Neural cell (in vitro differentiated cells): ENCODE measurements around the gene GPC5. TPM values are rescaled to one million over a fixed set of nuclear protein-coding genes. Genes with fewer than 3 reads are reported as not detected.

Experiments
- H2AFZ ChIP-seq: fragments of 200-600, 300-800 bp; sonication (generic), shearing (Covaris generic); 2 replicates; pipeline ENCODE4 v1.6.0; 2014; ENCODE audit warnings: low read depth, mild to moderate bottlenecking, antibody characterized with exemption, low read length, moderate library complexity
- H3F3A ChIP-seq: fragments of 200-600 bp; shearing (Covaris generic); 2 replicates; pipeline ENCODE4 v1.6.1; 2016; ENCODE audit warnings: mild to moderate bottlenecking, moderate library complexity, mixed read lengths, antibody characterized with exemption, low read length; ENCODE audit not compliant: insufficient read depth, poor library complexity, severe bottlenecking
- H3K27ac ChIP-seq: fragments of 200-600, 300-800 bp; sonication (generic), shearing (Covaris generic); 2 replicates; pipeline ENCODE4 v1.5.1; 2014; ENCODE audit warnings: mild to moderate bottlenecking, low read length, moderate library complexity
- H3K27me3 ChIP-seq: fragments of 300-800, 200-600 bp; sonication (generic), shearing (Covaris generic); 2 replicates; pipeline ENCODE4 v1.6.0; 2014; ENCODE audit warnings: mild to moderate bottlenecking, low read depth, low read length, moderate library complexity; ENCODE audit not compliant: insufficient read depth
- H3K36me3 ChIP-seq: fragments of 300-800, 200-600 bp; sonication (generic), shearing (Covaris generic); 2 replicates; pipeline ENCODE4 v1.5.1; 2014; ENCODE audit warnings: mild to moderate bottlenecking, antibody characterized with exemption, low read length, moderate library complexity; ENCODE audit not compliant: insufficient read depth
- H3K4me2 ChIP-seq: fragments of 300-800, 200-600 bp; sonication (generic), shearing (Covaris generic); 2 replicates; pipeline ENCODE4 v1.6.0; 2014; ENCODE audit warnings: mild to moderate bottlenecking, low read length
- H3K4me3 ChIP-seq: fragments of 300-800, 200-600 bp; sonication (generic), shearing (Covaris generic); 2 replicates; pipeline ENCODE4 v1.5.1; 2014; ENCODE audit warnings: mild to moderate bottlenecking, low read length, moderate library complexity
- H3K79me2 ChIP-seq: fragments of 200-600 bp; shearing (Covaris generic); replicated peaks from 2 replicates; pipeline ENCODE4 v1.6.0; 2014; ENCODE audit warnings: mild to moderate bottlenecking, low read length, moderate library complexity; ENCODE audit not compliant: insufficient read depth
- H3K9ac ChIP-seq: fragments of 300-800, 200-600 bp; sonication (generic), shearing (Covaris generic); 2 replicates; pipeline ENCODE4 v1.6.1; 2016; ENCODE audit warnings: mild to moderate bottlenecking, low read length, mixed read lengths
- H3K9me2 ChIP-seq: fragments of 200-600 bp; shearing (Covaris generic); 2 replicates; pipeline ENCODE4 v1.6.1; 2016; ENCODE audit warnings: mild to moderate bottlenecking, low read length, mixed read lengths; ENCODE audit not compliant: insufficient read depth
- H3K9me3 ChIP-seq: fragments of 200-600, 300-800 bp; sonication (generic), shearing (Covaris generic); 2 replicates; pipeline ENCODE4 v1.6.1; 2016; ENCODE audit warnings: mild to moderate bottlenecking, mixed run types, low read length, moderate library complexity, mixed read lengths
- H4K20me1 ChIP-seq: fragments of 200-600 bp; shearing (Covaris generic); 2 replicates; pipeline ENCODE4 v1.6.1; 2016; ENCODE audit warnings: mild to moderate bottlenecking, mixed run types; ENCODE audit not compliant: insufficient read depth
- EP300 ChIP-seq: fragments of 450-650 bp; conservative IDR thresholded peaks from 2 replicates; pipeline ENCODE4 v1.6.1; 2014; ENCODE audit warnings: antibody characterized with exemption, mild to moderate bottlenecking, moderate library complexity; ENCODE audit not compliant: poor library complexity, severe bottlenecking
- EZH2 ChIP-seq: fragments of 200-600, 300-800 bp; shearing (Covaris generic), sonication (generic); IDR thresholded peaks from 2 replicates; pipeline ENCODE4 v1.6.1; 2014; ENCODE audit warnings: antibody characterized with exemption, low read length, borderline replicate concordance, mild to moderate bottlenecking; ENCODE audit not compliant: insufficient read depth, poor library complexity, severe bottlenecking
- MXI1 ChIP-seq: fragments of 450-650 bp; conservative IDR thresholded peaks from 2 replicates; pipeline ENCODE4 v1.6.1; 2014; ENCODE audit warnings: antibody characterized with exemption, mild to moderate bottlenecking; ENCODE audit not compliant: poor library complexity, severe bottlenecking
- POLR2AphosphoS5 ChIP-seq: IDR thresholded peaks from 2 replicates; pipeline ENCODE4 v1.6.1; 2012
- RAD21 ChIP-seq: fragments of 450-650 bp; conservative IDR thresholded peaks from 2 replicates; pipeline ENCODE4 v1.6.1; 2014; ENCODE audit warnings: antibody characterized with exemption, mild to moderate bottlenecking, moderate library complexity
- SMC3 ChIP-seq: fragments of 450-650 bp; conservative IDR thresholded peaks from 2 replicates; pipeline ENCODE4 v1.6.1; 2014; ENCODE audit warnings: antibody characterized with exemption, mild to moderate bottlenecking, moderate library complexity; ENCODE audit not compliant: poor library complexity
- TAF1 ChIP-seq: IDR thresholded peaks from 2 replicates; pipeline ENCODE4 v1.6.1; 2012; ENCODE audit warnings: low read depth
- polyA plus RNA-seq: library from polyadenylated mRNA; depleted of rRNA; stranded (reverse); fragments of >200 nt; gene quantifications from 2 replicates; pipeline ENCODE4 v1.2.3, GENCODE V29; 2014
- TF ChIP-seq, protein P1 (sequence below): fragments of 450-650 bp; IDR thresholded peaks from 2 replicates; pipeline ENCODE4 v1.5.1; 2014; ENCODE audit warnings: antibody characterized with exemption, mild to moderate bottlenecking, moderate library complexity; ENCODE audit not compliant: poor library complexity, severe bottlenecking
- TF ChIP-seq, protein P2 (sequence below): IDR thresholded peaks from 2 replicates; pipeline ENCODE4 v1.6.1; 2012; ENCODE audit warnings: borderline replicate concordance

GPC5 gene
- polyA plus RNA-seq, 1 donor from 2014 or later = 5.0 TPM

- no peaks in the 10 kb centered on the region for H4K20me1 ChIP-seq
- H3K9me3 ChIP-seq = no peaks in the 10 kb centered on the region
- no peak overlapping the region for H2AFZ ChIP-seq
- H3K4me2 ChIP-seq = no peak overlapping the region
- H3K79me2 ChIP-seq = no peaks in the 10 kb centered on the region
- H3K36me3 ChIP-seq = no peaks in the 10 kb centered on the region
- no peak overlapping the region for H3K9ac ChIP-seq
- H3F3A ChIP-seq = no peaks in the 10 kb centered on the region
- no peaks in the 10 kb centered on the region for H3K27me3 ChIP-seq
- H3K9me2 ChIP-seq = no peaks in the 10 kb centered on the region
- H3K27ac ChIP-seq = no peak overlapping the region
- TF ChIP-seq RAD21 (no peak), MXI1 (no peak), EP300 (no peak), POLR2AphosphoS5 (no peak), TAF1 (no peak)
- H3K4me3 ChIP-seq = no peak overlapping the region
These were observed 580.1 kb downstream of the GPC5 start for GRCh38 chr13:91978571-91978970.

DNA sequence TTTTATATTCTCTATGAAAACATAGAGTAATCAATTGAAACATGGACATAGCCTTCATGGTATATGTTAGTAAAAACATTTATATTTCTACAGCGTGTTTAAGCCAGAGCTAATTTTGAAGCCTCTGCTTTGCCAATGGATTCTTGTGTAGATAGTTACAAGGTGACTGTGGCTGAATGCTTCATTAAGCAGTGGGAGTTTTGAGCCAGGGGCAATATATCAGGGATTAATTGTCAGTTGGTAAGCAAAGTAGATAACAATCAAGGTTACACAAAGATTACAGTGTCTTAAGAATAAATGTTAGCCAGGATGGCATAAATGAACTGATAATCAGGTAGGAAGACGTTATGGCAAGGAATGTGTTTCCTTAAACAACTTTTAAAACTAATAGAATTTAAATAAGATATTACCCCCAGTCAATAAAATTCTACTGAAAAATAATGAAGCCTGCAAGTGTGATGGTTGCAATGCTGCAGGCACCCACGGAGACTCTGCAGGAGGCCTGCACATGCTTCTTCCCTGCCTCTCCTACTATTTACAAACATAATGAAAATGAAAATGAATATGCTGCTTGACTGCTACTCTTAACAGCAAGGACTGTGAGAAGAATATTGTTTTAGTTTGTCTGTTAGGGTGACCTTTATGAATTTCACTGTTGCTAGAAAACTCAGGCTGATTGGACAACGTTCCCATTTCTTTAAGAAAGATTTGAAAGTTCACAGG, 588.5 kb downstream of the GPC5 start:
- Histone ChIP-seq H3F3A (no peaks in the 10 kb centered on the region), H3K36me3 (no peaks in the 10 kb centered on the region), H3K4me3 (no peak overlapping the region), H4K20me1 (no peaks in the 10 kb centered on the region), H2AFZ (no peak overlapping the region), H3K4me2 (no peak overlapping the region), H3K9me2 (no peaks in the 10 kb centered on the region), H3K27me3 (no peaks in the 10 kb centered on the region), H3K27ac (no peak overlapping the region), H3K9ac (no peak overlapping the region), H3K79me2 (no peaks in the 10 kb centered on the region), H3K9me3 (no peaks in the 10 kb centered on the region)
- no peak for TF ChIP-seq EZH2
- TF ChIP-seq, protein P1, sequence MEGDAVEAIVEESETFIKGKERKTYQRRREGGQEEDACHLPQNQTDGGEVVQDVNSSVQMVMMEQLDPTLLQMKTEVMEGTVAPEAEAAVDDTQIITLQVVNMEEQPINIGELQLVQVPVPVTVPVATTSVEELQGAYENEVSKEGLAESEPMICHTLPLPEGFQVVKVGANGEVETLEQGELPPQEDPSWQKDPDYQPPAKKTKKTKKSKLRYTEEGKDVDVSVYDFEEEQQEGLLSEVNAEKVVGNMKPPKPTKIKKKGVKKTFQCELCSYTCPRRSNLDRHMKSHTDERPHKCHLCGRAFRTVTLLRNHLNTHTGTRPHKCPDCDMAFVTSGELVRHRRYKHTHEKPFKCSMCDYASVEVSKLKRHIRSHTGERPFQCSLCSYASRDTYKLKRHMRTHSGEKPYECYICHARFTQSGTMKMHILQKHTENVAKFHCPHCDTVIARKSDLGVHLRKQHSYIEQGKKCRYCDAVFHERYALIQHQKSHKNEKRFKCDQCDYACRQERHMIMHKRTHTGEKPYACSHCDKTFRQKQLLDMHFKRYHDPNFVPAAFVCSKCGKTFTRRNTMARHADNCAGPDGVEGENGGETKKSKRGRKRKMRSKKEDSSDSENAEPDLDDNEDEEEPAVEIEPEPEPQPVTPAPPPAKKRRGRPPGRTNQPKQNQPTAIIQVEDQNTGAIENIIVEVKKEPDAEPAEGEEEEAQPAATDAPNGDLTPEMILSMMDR = no peak
- no peak for TF ChIP-seq RAD21
- no peak for TF ChIP-seq TAF1
- no peak for TF ChIP-seq EP300
- TF ChIP-seq, protein P2, sequence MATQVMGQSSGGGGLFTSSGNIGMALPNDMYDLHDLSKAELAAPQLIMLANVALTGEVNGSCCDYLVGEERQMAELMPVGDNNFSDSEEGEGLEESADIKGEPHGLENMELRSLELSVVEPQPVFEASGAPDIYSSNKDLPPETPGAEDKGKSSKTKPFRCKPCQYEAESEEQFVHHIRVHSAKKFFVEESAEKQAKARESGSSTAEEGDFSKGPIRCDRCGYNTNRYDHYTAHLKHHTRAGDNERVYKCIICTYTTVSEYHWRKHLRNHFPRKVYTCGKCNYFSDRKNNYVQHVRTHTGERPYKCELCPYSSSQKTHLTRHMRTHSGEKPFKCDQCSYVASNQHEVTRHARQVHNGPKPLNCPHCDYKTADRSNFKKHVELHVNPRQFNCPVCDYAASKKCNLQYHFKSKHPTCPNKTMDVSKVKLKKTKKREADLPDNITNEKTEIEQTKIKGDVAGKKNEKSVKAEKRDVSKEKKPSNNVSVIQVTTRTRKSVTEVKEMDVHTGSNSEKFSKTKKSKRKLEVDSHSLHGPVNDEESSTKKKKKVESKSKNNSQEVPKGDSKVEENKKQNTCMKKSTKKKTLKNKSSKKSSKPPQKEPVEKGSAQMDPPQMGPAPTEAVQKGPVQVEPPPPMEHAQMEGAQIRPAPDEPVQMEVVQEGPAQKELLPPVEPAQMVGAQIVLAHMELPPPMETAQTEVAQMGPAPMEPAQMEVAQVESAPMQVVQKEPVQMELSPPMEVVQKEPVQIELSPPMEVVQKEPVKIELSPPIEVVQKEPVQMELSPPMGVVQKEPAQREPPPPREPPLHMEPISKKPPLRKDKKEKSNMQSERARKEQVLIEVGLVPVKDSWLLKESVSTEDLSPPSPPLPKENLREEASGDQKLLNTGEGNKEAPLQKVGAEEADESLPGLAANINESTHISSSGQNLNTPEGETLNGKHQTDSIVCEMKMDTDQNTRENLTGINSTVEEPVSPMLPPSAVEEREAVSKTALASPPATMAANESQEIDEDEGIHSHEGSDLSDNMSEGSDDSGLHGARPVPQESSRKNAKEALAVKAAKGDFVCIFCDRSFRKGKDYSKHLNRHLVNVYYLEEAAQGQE = no peak
- no peak for TF ChIP-seq SMC3
